GM12875 (cell line): ENCODE results near the gene LRRC25.

Experiments
- H3K4me3 ChIP-seq: one replicate; pipeline ENCODE4 v1.5.1; 2011; ENCODE audit warnings: low read depth, low read length, control low read depth
- TF ChIP-seq, protein P1 (sequence below): IDR thresholded peaks from 2 replicates; pipeline ENCODE4 v1.5.1; 2011; ENCODE audit warnings: low read depth, mild to moderate bottlenecking, control low read depth, inconsistent platforms, low read length, moderate library complexity, borderline replicate concordance; ENCODE audit not compliant: insufficient read depth

Gene LRRC25

DNA sequence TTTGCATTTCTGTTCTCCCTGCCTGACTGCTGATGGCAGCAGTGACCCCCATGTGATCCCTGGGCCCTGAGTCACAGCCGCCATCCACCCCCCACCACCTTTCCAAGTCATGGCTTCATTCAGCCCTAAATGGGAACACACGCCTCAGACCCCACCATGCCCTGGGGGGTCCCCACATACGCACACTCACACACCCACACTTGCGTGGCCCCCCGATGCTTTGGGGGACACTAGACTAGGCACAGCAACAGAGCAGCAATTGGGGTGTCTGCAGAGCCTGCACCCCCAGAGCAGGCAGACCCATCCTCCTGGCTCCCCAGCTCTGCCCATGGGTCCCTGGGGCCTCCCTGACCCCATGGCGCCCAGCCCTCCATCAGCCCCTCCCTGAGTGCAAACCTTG lies 46.0 kb upstream of the LRRC25 start:
- no peak overlapping the region for H3K4me3 ChIP-seq
- TF ChIP-seq, protein P1, sequence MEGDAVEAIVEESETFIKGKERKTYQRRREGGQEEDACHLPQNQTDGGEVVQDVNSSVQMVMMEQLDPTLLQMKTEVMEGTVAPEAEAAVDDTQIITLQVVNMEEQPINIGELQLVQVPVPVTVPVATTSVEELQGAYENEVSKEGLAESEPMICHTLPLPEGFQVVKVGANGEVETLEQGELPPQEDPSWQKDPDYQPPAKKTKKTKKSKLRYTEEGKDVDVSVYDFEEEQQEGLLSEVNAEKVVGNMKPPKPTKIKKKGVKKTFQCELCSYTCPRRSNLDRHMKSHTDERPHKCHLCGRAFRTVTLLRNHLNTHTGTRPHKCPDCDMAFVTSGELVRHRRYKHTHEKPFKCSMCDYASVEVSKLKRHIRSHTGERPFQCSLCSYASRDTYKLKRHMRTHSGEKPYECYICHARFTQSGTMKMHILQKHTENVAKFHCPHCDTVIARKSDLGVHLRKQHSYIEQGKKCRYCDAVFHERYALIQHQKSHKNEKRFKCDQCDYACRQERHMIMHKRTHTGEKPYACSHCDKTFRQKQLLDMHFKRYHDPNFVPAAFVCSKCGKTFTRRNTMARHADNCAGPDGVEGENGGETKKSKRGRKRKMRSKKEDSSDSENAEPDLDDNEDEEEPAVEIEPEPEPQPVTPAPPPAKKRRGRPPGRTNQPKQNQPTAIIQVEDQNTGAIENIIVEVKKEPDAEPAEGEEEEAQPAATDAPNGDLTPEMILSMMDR: no peak

DNA sequence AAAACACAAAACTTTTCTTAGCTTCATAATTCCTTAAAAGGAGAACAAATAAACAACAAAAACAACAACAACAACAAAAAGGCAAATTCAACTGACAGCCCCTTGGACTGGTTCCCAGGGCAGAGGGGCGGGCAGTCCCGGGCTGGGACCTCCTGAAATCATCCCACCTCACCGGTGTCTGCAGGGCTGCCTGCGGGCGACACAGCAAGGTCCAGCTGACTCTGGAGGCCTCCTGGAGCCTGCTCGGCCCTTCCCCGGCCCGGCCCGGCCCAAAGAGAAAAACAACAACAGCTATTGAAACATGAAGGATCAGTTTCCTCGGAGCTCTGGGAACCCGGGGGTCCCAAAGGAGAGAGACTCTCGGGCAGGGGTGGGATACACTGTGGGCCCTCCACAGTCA lies 45.5 kb upstream of the LRRC25 start:
- TF ChIP-seq, protein P1: no peak
- H3K4me3 ChIP-seq: no peak overlapping the region

DNA sequence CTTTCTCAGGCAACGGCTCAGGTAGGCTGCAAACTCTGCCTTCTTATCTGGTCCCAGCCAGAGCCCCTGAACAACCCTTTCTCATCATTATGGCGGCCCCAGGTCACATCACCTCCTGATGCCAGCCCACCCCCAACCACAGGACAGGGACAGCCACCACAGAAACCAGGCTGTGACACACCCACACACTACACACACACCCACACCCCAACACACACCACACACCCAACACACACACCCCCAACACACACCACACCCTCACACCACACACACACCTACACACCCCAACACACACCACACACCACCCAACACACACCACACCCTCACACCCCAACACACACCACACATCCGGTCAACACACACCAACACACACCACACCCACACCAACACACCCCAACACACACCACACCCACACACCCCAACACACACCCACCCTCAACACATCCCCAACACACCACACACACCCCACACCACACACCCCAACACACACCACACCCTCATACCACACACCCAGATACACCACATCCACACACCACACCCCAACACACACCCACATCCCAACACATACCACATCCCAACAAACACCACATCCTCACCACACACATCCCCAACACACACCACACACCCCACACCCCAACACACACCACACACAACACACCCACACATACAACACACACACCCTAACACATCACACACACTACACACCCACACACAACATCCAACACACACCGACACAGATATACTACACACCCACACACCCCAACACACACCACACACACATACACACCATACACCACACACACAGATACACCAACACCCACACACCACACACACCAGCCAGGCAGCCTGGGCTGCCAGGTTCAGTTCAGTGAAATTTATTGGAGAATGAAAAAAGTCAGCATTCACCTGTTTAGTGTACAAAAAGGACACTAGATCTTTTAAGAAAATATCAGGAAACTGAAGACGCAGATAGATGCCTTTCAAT lies 44.7 kb upstream of the LRRC25 start:
- TF ChIP-seq, protein P1: no peak
- H3K4me3 ChIP-seq: no peak overlapping the region

DNA sequence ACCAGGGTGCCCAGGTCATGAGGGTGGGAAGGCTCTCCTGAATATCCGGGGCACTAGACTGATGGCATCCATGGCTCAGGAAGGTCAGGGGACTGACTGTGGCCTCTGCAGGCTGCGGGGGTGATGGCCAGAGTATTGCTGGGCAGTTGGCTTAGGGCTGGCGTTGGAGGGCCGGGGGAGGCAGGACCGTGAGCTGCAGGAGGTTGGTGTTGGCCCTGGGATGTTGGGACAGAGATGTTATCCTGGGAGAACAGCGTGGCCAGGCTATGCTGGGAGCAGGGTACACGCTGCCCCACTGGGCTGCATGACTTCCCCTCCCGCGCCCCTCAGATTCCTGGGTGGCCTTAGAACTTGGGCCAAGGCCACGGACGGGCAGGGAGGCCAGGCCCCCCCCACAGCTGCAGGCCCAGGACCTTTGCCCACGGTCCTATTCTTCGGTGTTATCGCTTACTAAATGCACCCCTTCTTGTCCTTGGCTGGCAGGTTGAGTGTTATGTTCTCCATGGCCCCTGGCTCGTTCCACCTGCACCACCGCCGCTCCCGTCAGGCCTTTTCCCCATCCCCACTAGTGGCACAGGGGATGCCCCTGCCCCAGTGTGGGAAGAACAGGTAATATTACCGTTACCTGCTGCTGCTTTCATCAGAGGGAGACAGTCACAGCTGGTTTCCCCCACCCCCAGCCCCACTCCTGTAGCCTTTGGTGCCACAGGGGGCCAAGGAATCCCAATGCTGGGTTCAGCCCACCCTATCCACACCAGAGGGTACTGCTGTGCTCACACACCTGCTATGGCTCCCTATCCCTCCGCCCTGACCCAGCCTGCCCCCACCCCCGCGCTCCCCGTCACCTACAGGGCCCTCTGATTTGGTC lies 43.7 kb upstream of the LRRC25 start:
- H3K4me3 ChIP-seq: no peak overlapping the region
- TF ChIP-seq, protein P1: no peak

DNA sequence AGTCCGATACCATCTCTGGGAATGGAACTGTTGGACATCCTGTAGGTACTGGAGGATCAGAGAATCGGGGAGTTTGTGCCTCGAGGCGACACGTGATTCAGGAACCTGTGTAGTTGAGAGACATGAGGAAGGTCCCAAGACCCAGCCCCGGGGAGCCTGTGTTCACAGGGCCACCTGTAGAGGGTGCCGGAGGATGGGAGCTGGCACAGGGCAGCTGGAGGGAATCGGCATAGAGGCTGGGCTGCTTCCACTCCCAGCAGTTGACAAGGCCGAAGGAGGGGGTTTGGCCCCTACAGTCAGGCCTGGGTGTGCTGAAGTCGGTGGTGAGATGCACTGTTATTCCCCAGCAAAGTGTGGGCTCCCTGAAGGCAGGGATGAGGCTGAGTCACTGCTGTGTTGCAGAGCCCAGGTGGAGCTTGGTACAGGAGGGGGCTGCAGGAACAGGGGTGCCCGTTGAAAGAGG lies 43.0 kb upstream of the LRRC25 start:
- no peak overlapping the region for H3K4me3 ChIP-seq
- TF ChIP-seq, protein P1: peak; percentile 60

DNA sequence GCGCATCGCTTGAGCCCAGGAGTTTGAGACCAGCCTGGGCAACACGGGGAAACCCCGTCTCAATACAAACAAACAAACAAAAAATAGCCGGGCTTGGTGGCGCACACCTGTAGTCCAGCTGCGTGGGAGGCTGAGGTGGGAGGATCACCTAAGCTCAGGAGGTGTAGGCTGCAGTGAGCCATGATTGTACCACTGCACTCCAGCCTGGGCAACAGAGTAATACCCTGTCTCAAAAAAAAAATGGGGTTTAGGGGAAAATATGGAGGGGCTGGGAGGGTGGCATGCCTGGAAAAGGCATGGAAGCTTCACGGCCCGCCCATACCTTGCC lies 42.5 kb upstream of the LRRC25 start:
- TF ChIP-seq, protein P1: no peak
- H3K4me3 ChIP-seq: no peak overlapping the region
